Nephron (organoid): ENCODE data around the gene C5orf15.

Experiments
- H3K27ac Mint-ChIP-seq, 3 experiments: 2 replicates each; pipeline ENCODE4 v1.8.0; 2020; ENCODE audit warnings: mixed read lengths in 3 of 3, mild to moderate bottlenecking in 2 of 3, moderate library complexity in 1 of 3
- H3K27me3 Mint-ChIP-seq: 2 replicates; pipeline ENCODE4 v1.8.0; 2021; ENCODE audit warnings: low read depth, mild to moderate bottlenecking, moderate library complexity, mixed read lengths
- H3K36me3 Mint-ChIP-seq: 2 replicates; pipeline ENCODE4 v1.8.0; 2020; ENCODE audit warnings: low read depth, mixed read lengths
- H3K4me1 Mint-ChIP-seq: 2 replicates; pipeline ENCODE4 v1.8.0; 2020; ENCODE audit warnings: mixed read lengths
- H3K4me3 Mint-ChIP-seq, 3 experiments: 2 replicates each; pipeline ENCODE4 v1.8.0; 2020; ENCODE audit warnings: mild to moderate bottlenecking in 3 of 3, mixed read lengths in 3 of 3, moderate library complexity in 2 of 3
- H3K9me3 Mint-ChIP-seq: 2 replicates; pipeline ENCODE4 v1.8.0; 2020; ENCODE audit warnings: mixed read lengths
- CTCF ChIP-seq, 3 experiments: fragments of 200-600 bp; sonication (generic); IDR thresholded peaks; one replicate each; pipeline ENCODE4 v1.5.0; 2021; ENCODE audit warnings: antibody characterized with exemption in 3 of 3; ENCODE audit not compliant: unreplicated experiment in 3 of 3

The C5orf15 gene

GRCh38 chr5:133913413-133914155 lies 54.8 kb downstream of the C5orf15 start:
- no peaks in the 10 kb centered on the region for H3K36me3 Mint-ChIP-seq
- peaks cover 44% of the 10 kb centered on the region for H3K27me3 Mint-ChIP-seq
- no peak overlapping the region for H3K4me3 Mint-ChIP-seq
- H3K4me1 Mint-ChIP-seq, result peaks cover 16% of the 10 kb centered on the region
- H3K27ac Mint-ChIP-seq, result no peak overlapping the region
- H3K9me3 Mint-ChIP-seq, result no peaks in the 10 kb centered on the region
- TF ChIP-seq CTCF (IDR thresholded peaks at IDR 0.05; ENCODE audit: unreplicated experiment in 3 of 3), result no peak

DNA sequence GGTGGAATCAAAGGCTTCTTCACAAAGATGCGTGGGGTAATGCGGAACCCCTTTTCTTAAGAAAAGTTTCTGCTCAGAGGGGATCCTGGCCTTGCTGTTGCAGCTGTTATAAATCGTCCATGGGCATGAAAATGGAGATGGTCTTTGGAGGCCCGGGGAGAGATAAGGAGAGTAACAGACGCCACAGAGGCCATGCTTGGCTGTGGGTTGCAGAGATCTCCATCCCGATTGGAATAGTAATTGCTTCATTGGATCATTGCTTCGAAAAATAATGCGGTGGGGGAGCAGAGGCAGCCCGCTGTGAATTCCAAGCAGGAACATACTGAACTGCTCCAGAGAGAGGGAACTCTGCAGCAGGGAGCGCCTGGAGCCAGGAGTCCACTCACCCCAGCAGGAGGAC lies 55.5 kb downstream of the C5orf15 start:
- TF ChIP-seq CTCF (IDR thresholded peaks at IDR 0.05; ENCODE audit: unreplicated experiment in 3 of 3), result no peak
- Mint-ChIP-seq H3K27ac (no peak overlapping the region), H3K4me1 (peaks cover 13% of the 10 kb centered on the region), H3K4me3 (no peak overlapping the region), H3K27me3 (peaks cover 45% of the 10 kb centered on the region), H3K36me3 (no peaks in the 10 kb centered on the region), H3K9me3 (no peaks in the 10 kb centered on the region)

GRCh38 chr5:133910571-133910970 lies 57.9 kb downstream of the C5orf15 start:
- no peak overlapping the region for H3K4me3 Mint-ChIP-seq
- H3K36me3 Mint-ChIP-seq, result no peaks in the 10 kb centered on the region
- H3K9me3 Mint-ChIP-seq, result no peaks in the 10 kb centered on the region
- TF ChIP-seq CTCF (IDR thresholded peaks at IDR 0.05; ENCODE audit: unreplicated experiment in 3 of 3), result no peak
- no peak overlapping the region for H3K27ac Mint-ChIP-seq
- H3K27me3 Mint-ChIP-seq, result peaks cover 29% of the 10 kb centered on the region
- peaks cover 10% of the 10 kb centered on the region for H3K4me1 Mint-ChIP-seq

DNA sequence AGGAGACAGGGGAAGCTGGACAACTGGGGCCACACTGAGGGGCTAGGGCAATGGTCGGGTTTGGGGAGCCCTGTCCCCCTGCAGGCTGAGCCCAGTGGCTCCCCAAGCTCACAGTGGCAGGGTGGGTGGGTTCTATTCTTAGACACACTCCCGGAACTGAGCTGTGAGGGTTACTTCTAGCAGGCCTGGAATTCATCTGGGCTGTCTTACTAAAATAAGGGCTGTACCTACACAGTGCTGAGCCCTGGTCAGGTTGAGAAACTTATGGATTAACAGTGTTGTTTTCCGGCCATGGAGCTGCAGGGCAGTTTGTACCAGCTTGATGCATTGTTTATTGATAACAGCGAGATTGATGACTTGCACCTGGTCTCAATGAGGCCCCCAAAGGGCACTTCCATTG lies 58.8 kb downstream of the C5orf15 start:
- Mint-ChIP-seq H3K4me3 (no peak overlapping the region), H3K9me3 (no peaks in the 10 kb centered on the region), H3K4me1 (peaks cover 10% of the 10 kb centered on the region), H3K36me3 (no peaks in the 10 kb centered on the region), H3K27ac (no peak overlapping the region), H3K27me3 (peaks cover 27% of the 10 kb centered on the region)
- TF ChIP-seq CTCF (IDR thresholded peaks at IDR 0.05; ENCODE audit: unreplicated experiment in 3 of 3), result no peak

DNA sequence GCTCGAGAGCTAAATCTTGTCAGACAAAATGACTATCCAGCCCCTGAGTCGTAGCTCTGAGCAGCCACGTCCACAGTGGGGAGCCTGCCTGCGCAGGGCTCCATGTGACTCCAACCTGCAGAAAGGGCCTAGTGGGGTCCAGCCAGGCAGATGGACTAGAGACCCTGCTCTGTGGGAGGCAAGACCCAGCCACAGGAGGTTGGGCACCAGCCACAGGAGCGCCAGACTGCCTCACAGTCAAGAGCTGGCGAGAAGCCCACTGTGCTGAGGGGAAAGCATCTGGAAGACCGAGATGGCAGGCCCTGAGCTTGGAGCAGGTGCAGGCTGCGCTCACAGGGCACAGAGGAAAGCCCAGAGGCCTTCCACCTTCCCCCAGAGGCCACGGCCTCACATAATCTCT lies 61.4 kb downstream of the C5orf15 start:
- H3K4me1 Mint-ChIP-seq, result no peaks in the 10 kb centered on the region
- no peak overlapping the region for H3K27ac Mint-ChIP-seq
- no peaks in the 10 kb centered on the region for H3K9me3 Mint-ChIP-seq
- no peaks in the 10 kb centered on the region for H3K36me3 Mint-ChIP-seq
- H3K27me3 Mint-ChIP-seq, result peaks cover 29% of the 10 kb centered on the region
- TF ChIP-seq CTCF (IDR thresholded peaks at IDR 0.05; ENCODE audit: unreplicated experiment in 3 of 3), result no peak
- H3K4me3 Mint-ChIP-seq, result no peak overlapping the region

- H3K27me3 Mint-ChIP-seq, result peaks cover 26% of the 10 kb centered on the region
- no peaks in the 10 kb centered on the region for H3K9me3 Mint-ChIP-seq
- no peak overlapping the region for H3K4me3 Mint-ChIP-seq
- TF ChIP-seq CTCF (IDR thresholded peaks at IDR 0.05; ENCODE audit: unreplicated experiment in 3 of 3), result no peak
- no peak overlapping the region for H3K27ac Mint-ChIP-seq
- H3K4me1 Mint-ChIP-seq, result no peaks in the 10 kb centered on the region
- no peaks in the 10 kb centered on the region for H3K36me3 Mint-ChIP-seq
These were observed 62.1 kb downstream of the C5orf15 start for GRCh38 chr5:133906303-133906702.
